Measurements from ENCODE around the gene ADGRD1.

Gene ADGRD1

DNA sequence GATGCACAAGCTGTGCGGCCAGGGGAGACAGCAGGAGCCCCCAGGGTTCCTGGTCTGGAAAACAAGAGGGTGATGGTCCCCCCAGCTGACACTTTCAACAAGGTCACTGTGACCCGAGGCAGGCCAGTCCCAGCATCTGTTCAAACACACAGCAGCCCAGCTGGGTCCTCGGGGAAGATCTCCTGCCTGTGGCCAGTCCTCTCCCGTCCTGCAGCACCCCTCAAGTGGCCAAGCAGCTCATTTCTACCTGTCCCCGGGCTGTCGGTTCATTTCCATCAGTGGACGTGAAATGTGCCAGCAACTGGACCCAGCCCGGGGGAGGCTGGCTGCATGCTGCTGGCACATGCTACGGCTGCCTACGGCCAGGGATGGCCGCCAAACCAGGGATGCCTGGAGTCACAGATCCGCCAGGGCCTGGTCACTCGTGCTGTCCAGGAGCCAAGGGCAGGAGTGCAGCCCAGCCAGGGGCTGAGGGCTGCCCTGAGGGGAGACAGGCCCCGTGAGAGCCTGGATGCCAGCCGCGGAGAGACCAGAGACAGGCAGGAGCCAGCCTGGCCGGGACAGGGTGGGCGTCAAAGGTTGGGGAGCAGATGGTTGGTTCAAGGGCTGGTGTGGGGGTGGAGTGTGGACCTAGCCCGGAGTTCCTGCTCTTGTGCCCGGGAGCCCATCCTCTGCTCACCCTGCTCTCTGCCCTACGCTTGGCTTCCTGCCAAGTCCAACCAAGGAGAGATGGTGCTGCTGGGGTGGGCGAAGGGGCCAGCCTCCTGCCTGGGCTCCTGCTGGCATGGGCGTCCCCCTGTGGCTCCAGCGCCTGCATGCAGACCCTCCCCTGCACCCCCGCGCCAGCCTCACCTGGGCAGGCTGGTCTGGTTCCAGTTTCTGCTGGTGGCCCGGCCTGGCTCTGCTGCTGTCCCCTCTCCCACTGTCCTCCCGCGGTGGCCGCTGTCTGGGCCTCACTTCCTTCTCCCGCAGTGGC lies 143.8 kb downstream of the ADGRD1 start:
- Histone ChIP-seq H3K27ac (ENCODE audit: low read length, poor library complexity, severe bottlenecking) (no peak overlapping the region), H2BK120ac (ENCODE audit: low read depth, low read length) (no peak overlapping the region), H3K4me1 (ENCODE audit: control insufficient read depth, insufficient read depth, low read depth, low read length) (peaks cover 4% of the 10 kb centered on the region)

DNA sequence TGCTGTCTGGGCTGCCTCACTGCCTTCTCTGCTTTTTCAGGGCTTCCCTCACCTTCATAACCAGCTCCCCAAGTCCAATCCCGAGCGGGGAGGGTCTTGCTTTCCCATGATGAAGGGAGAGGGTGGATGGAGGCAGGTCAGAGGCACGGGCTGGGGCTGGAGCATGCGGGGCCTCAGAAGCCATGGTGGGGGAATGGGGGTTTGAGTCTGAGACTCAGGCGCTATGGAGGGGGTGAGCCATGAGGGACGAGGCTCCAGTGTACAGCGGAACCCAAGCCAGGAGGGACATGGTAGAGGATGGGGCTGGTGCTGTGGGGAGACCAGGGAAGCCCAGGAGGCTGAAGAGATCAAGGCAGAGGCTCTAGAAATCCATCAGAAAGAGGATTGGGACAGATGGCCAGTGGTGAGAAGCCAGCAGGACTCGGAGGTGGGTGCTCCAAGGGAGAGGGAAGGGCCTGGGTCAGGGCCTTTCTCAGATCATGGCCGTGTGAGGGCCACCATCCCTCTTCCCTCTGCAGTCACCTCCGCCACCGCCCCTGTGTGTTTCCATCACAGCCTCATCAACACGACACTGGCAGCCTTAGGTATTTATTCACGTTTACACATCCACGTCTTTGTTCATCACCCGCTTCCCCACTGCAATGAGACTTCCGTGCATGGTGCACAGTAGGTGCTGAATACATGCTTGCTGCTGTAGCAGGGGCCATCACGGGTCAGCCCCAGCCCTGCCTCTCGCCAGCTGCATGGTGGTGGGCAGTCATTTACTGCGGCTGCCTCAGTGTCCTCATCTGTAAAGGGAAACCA lies 144.7 kb downstream of the ADGRD1 start:
- no peak overlapping the region for H2BK12ac ChIP-seq (ENCODE audit: low read length in 2 of 2)
- no peak overlapping the region for H4K8ac ChIP-seq (ENCODE audit: low read length)
- no peak overlapping the region for H3K4ac ChIP-seq (ENCODE audit: low read depth in 1 of 2, low read length in 2 of 2)
- H2BK5ac ChIP-seq (ENCODE audit: low read depth, low read length, poor library complexity, severe bottlenecking), result no peak overlapping the region
- no peak overlapping the region for H3K27ac ChIP-seq (ENCODE audit: low read length, poor library complexity, severe bottlenecking)
- H3K4me3 ChIP-seq (ENCODE audit: insufficient read depth in 1 of 2, low read depth in 1 of 2, low read length in 2 of 2), result peak overlapping the region in 1 of 2 experiments; percentile 14
- no peak overlapping the region for H3K18ac ChIP-seq (ENCODE audit: low read depth in 1 of 2, low read length in 2 of 2)
- no peak overlapping the region for H2BK15ac ChIP-seq (ENCODE audit: low read depth, poor library complexity, severe bottlenecking)
- H3K9ac ChIP-seq (ENCODE audit: low read length), result no peak overlapping the region
- H3K27me3 ChIP-seq (ENCODE audit: control insufficient read depth in 1 of 2, insufficient read depth in 1 of 2, low read length in 2 of 2), result peaks cover 0 to 12% of the 10 kb centered on the region in 2 experiments
- no peaks in the 10 kb centered on the region for H3K4me1 ChIP-seq (ENCODE audit: control insufficient read depth, insufficient read depth, low read depth, low read length)
- no peaks in the 10 kb centered on the region for H3K36me3 ChIP-seq (ENCODE audit: control insufficient read depth in 1 of 2, insufficient read depth in 2 of 2, low read depth in 1 of 2, low read length in 2 of 2)
- DNase-seq, result no peak
- H3K9me3 ChIP-seq (ENCODE audit: control insufficient read depth, low read length), result no peaks in the 10 kb centered on the region
- no peak overlapping the region for H2BK120ac ChIP-seq (ENCODE audit: low read depth, low read length)
- no peak overlapping the region for H3K4me2 ChIP-seq (ENCODE audit: low read length, poor library complexity, severe bottlenecking)
- no peak overlapping the region for H2AFZ ChIP-seq (ENCODE audit: low read depth, low read length)
- 80% methylated on average over 19 of the region's 19 CpGs for WGBS
- H4K91ac ChIP-seq (ENCODE audit: low read length), result no peak overlapping the region
- H3K14ac ChIP-seq (ENCODE audit: low read length in 2 of 2), result no peak overlapping the region
- no peaks in the 10 kb centered on the region for H3K79me1 ChIP-seq (replicated peaks; ENCODE audit: low read length, poor library complexity, severe bottlenecking)
- no peak overlapping the region for H2AK5ac ChIP-seq (ENCODE audit: low read length, severe bottlenecking)
- H3K23ac ChIP-seq (ENCODE audit: low read length in 2 of 2), result no peak overlapping the region

More for the DNA sequence above, 143.8 kb downstream of the ADGRD1 start:
- Histone ChIP-seq H3K18ac (ENCODE audit: low read depth in 1 of 2, low read length in 2 of 2) (no peak overlapping the region), H3K27me3 (ENCODE audit: control insufficient read depth in 1 of 2, insufficient read depth in 1 of 2, low read length in 2 of 2) (peaks cover 0 to 12% of the 10 kb centered on the region in 2 experiments), H3K36me3 (ENCODE audit: control insufficient read depth in 1 of 2, insufficient read depth in 2 of 2, low read depth in 1 of 2, low read length in 2 of 2) (no peaks in the 10 kb centered on the region), H2AFZ (ENCODE audit: low read depth, low read length) (no peak overlapping the region), H3K4me2 (ENCODE audit: low read length, poor library complexity, severe bottlenecking) (no peak overlapping the region), H2BK12ac (ENCODE audit: low read length in 2 of 2) (no peak overlapping the region), H2BK15ac (ENCODE audit: low read depth, poor library complexity, severe bottlenecking) (no peak overlapping the region), H2BK5ac (ENCODE audit: low read depth, low read length, poor library complexity, severe bottlenecking) (no peak overlapping the region), H3K23ac (ENCODE audit: low read length in 2 of 2) (no peak overlapping the region), H2AK5ac (ENCODE audit: low read length, severe bottlenecking) (no peak overlapping the region), H3K79me1 (replicated peaks; ENCODE audit: low read length, poor library complexity, severe bottlenecking) (no peaks in the 10 kb centered on the region), H4K8ac (ENCODE audit: low read length) (no peak overlapping the region), H3K9me3 (ENCODE audit: control insufficient read depth, low read length) (no peaks in the 10 kb centered on the region), H3K14ac (ENCODE audit: low read length in 2 of 2) (no peak overlapping the region), H4K91ac (ENCODE audit: low read length) (no peak overlapping the region), H3K4me3 (ENCODE audit: insufficient read depth in 1 of 2, low read depth in 1 of 2, low read length in 2 of 2) (no peak overlapping the region), H3K4ac (ENCODE audit: low read depth in 1 of 2, low read length in 2 of 2) (no peak overlapping the region), H3K9ac (ENCODE audit: low read length) (no peak overlapping the region)
- 80% methylated on average over 29 of the region's 31 CpGs for WGBS
- DNase-seq, result no peak

- no peak for DNase-seq
- no peak overlapping the region for H2AK5ac ChIP-seq (ENCODE audit: low read length, severe bottlenecking)
- no peak overlapping the region for H2BK15ac ChIP-seq (ENCODE audit: low read depth, poor library complexity, severe bottlenecking)
- no peak overlapping the region for H3K9ac ChIP-seq (ENCODE audit: low read length)
- H2AFZ ChIP-seq (ENCODE audit: low read depth, low read length), result no peak overlapping the region
- peaks cover 0 to 10% of the 10 kb centered on the region in 2 experiments for H3K27me3 ChIP-seq (ENCODE audit: control insufficient read depth in 1 of 2, insufficient read depth in 1 of 2, low read length in 2 of 2)
- no peak overlapping the region for H3K4me3 ChIP-seq (ENCODE audit: insufficient read depth in 1 of 2, low read depth in 1 of 2, low read length in 2 of 2)
- H3K4me1 ChIP-seq (ENCODE audit: control insufficient read depth, insufficient read depth, low read depth, low read length), result peaks cover 4% of the 10 kb centered on the region
- H3K14ac ChIP-seq (ENCODE audit: low read length in 2 of 2), result no peak overlapping the region
- H3K79me1 ChIP-seq (replicated peaks; ENCODE audit: low read length, poor library complexity, severe bottlenecking), result no peaks in the 10 kb centered on the region
- no peaks in the 10 kb centered on the region for H3K36me3 ChIP-seq (ENCODE audit: control insufficient read depth in 1 of 2, insufficient read depth in 2 of 2, low read depth in 1 of 2, low read length in 2 of 2)
- no peak overlapping the region for H4K91ac ChIP-seq (ENCODE audit: low read length)
- no peak overlapping the region for H3K27ac ChIP-seq (ENCODE audit: low read length, poor library complexity, severe bottlenecking)
- H2BK5ac ChIP-seq (ENCODE audit: low read depth, low read length, poor library complexity, severe bottlenecking), result no peak overlapping the region
- no peaks in the 10 kb centered on the region for H3K9me3 ChIP-seq (ENCODE audit: control insufficient read depth, low read length)
- H2BK12ac ChIP-seq (ENCODE audit: low read length in 2 of 2), result no peak overlapping the region
- H2BK120ac ChIP-seq (ENCODE audit: low read depth, low read length), result no peak overlapping the region
- H3K18ac ChIP-seq (ENCODE audit: low read depth in 1 of 2, low read length in 2 of 2), result no peak overlapping the region
- H3K4ac ChIP-seq (ENCODE audit: low read depth in 1 of 2, low read length in 2 of 2), result no peak overlapping the region
- WGBS, result 78% methylated on average over 5 of the region's 5 CpGs
- no peak overlapping the region for H3K4me2 ChIP-seq (ENCODE audit: low read length, poor library complexity, severe bottlenecking)
- H3K23ac ChIP-seq (ENCODE audit: low read length in 2 of 2), result no peak overlapping the region
- H4K8ac ChIP-seq (ENCODE audit: low read length), result no peak overlapping the region
Observed at GRCh38 chr12:131100031-131100674, 146.4 kb downstream of the ADGRD1 start.
